Endothelial cell of umbilical vein (primary cell): ENCODE results near the gene ARPC1B.
"Not testable (repeated sequence)": the region's sequence is repeated elsewhere in the genome, so short reads cannot be mapped to it uniquely, and the experiment has no call there.

Experiments used
- CTCF ChIP-seq, 2 donors: IDR thresholded peaks; 1 replicate in 1 of 2; 2 replicates in 1 of 2; pipeline ENCODE4 v1.5.1; 2011; ENCODE audit warnings: low read length in 2 of 2, mild to moderate bottlenecking in 2 of 2, moderate library complexity in 2 of 2, control low read depth in 1 of 2, inconsistent platforms in 1 of 2, low read depth in 1 of 2; ENCODE audit not compliant: insufficient read depth in 1 of 2; ENCODE audit errors: extremely low read depth in 1 of 2
- POLR2A ChIP-seq: IDR thresholded peaks from 2 replicates; pipeline ENCODE4 v1.6.1; 2012; ENCODE audit warnings: low read depth, mild to moderate bottlenecking, control low read depth, low read length
- POLR2AphosphoS5 ChIP-seq: IDR thresholded peaks from 2 replicates; pipeline ENCODE4 v1.6.1; 2012; ENCODE audit warnings: low read depth, mild to moderate bottlenecking, control low read depth, low read length, moderate library complexity; ENCODE audit not compliant: insufficient read depth

- not testable (repeated sequence) for TF ChIP-seq POLR2A; CTCF (IDR thresholded peaks at IDR 0.05; ENCODE audit: extremely low read depth in 1 of 2, insufficient read depth in 1 of 2, low read depth in 1 of 2, low read length in 2 of 2); POLR2AphosphoS5
Observed at GRCh38 chr7:99350641-99351040, 23.9 kb upstream of the ARPC1B start.
